Ramos (cell line): Measurements from ENCODE around the gene CD4.
"Not testable (repeated sequence)": the region's sequence is repeated elsewhere in the genome, so short reads cannot be mapped to it uniquely, and the experiment has no call there.

Experiments
- in situ Hi-C: fragments of 300-500 bp; cut with MboI; formaldehyde crosslinking; loops from one replicate; pipeline ENCODE4 v1.14.3; 2022; ENCODE audit warnings: low sequenced_read_pairs; ENCODE audit not compliant: unreplicated experiment

The CD4 gene

GRCh38 chr12:6858799-6859198 is 69.5 kb downstream of the CD4 start:
- in situ Hi-C loops = no loop called here

GRCh38 chr12:6860116-6860515 is 70.8 kb downstream of the CD4 start:
- in situ Hi-C loops = no loop called here

- in situ Hi-C loops = no loop called here
These were observed 71.6 kb downstream of the CD4 start for GRCh38 chr12:6860942-6861341.

- in situ Hi-C loops = no loop called here
These were observed 72.1 kb downstream of the CD4 start for GRCh38 chr12:6861391-6861790.

GRCh38 chr12:6863033-6863432 is 73.7 kb downstream of the CD4 start:
- in situ Hi-C loops = no loop called here

GRCh38 chr12:6863586-6864321 is 74.4 kb downstream of the CD4 start:
- in situ Hi-C loops = no loop called here

- in situ Hi-C loops = not testable (repeated sequence)
These were observed 76.0 kb downstream of the CD4 start for GRCh38 chr12:6865307-6865706.

- in situ Hi-C loops = no loop called here
These were observed 77.0 kb downstream of the CD4 start for GRCh38 chr12:6866163-6866919.

- in situ Hi-C loops = no loop called here
These were observed 77.6 kb downstream of the CD4 start for GRCh38 chr12:6866920-6867412.

- in situ Hi-C loops = no loop called here
These were observed 78.3 kb downstream of the CD4 start, which contains the start of gene TPI1 for GRCh38 chr12:6867413-6868210. TSS of gene TPI1 (plus strand) at chr12:6867531. CDS start at chr12:6867567, 36 bp downstream.

- in situ Hi-C loops = no loop called here
These were observed 79.1 kb downstream of the CD4 start for GRCh38 chr12:6868211-6869048.

GRCh38 chr12:6869049-6870021 is 80.0 kb downstream of the CD4 start:
- in situ Hi-C loops = no loop called here

GRCh38 chr12:6870304-6870703 is 81.0 kb downstream of the CD4 start:
- in situ Hi-C loops = not testable (repeated sequence)
